Skeletal muscle tissue (tissue), 4 donors: ENCODE measurements around the gene SGSH. TPM values are rescaled to one million over a fixed set of nuclear protein-coding genes. Genes with fewer than 3 reads are reported as not detected.
"Not testable (repeated sequence)": the region's sequence is repeated elsewhere in the genome, so short reads cannot be mapped to it uniquely, and the experiment has no call there.

Experiments
- H3K27ac ChIP-seq: one replicate; pipeline ENCODE4 v1.7.0; 2013; ENCODE audit warnings: mild to moderate bottlenecking, low read depth, low read length, inconsistent platforms
- H3K27me3 ChIP-seq, 3 donors: one replicate each; pipeline ENCODE4 v1.7.0; 2013; ENCODE audit warnings: low read length in 3 of 3; ENCODE audit not compliant: control insufficient read depth in 3 of 3, insufficient read depth in 3 of 3
- H3K36me3 ChIP-seq, 3 donors: one replicate each; pipeline ENCODE4 v1.7.0; 2013; ENCODE audit warnings: low read length in 3 of 3; ENCODE audit not compliant: control insufficient read depth in 3 of 3, insufficient read depth in 3 of 3
- H3K4me1 ChIP-seq, 3 donors: one replicate each; pipeline ENCODE4 v1.7.0; 2013; ENCODE audit warnings: low read length in 3 of 3, mild to moderate bottlenecking in 3 of 3; ENCODE audit not compliant: control insufficient read depth in 3 of 3, insufficient read depth in 3 of 3
- H3K4me3 ChIP-seq, 3 donors: one replicate each; pipeline ENCODE4 v1.7.0; 2013; ENCODE audit warnings: low read length in 3 of 3
- H3K9ac ChIP-seq, 3 donors: one replicate each; pipeline ENCODE4 v1.7.0; 2013; ENCODE audit warnings: low read length in 3 of 3, mild to moderate bottlenecking in 3 of 3, moderate library complexity in 2 of 3, low read depth in 1 of 3
- H3K9me3 ChIP-seq, 3 donors: one replicate each; pipeline ENCODE4 v1.7.0; 2013; ENCODE audit warnings: low read length in 3 of 3; ENCODE audit not compliant: control insufficient read depth in 3 of 3
- total RNA-seq: library from RNA; depleted of rRNA; stranded (reverse); fragments of >200 nt; gene quantifications from one replicate; pipeline ENCODE4 v1.2.3, GENCODE V29; 2014
- donor health status: Osteomylitis.

SGSH gene
- total RNA-seq, 1 donor from 2014 or later: 6.3 TPM

DNA sequence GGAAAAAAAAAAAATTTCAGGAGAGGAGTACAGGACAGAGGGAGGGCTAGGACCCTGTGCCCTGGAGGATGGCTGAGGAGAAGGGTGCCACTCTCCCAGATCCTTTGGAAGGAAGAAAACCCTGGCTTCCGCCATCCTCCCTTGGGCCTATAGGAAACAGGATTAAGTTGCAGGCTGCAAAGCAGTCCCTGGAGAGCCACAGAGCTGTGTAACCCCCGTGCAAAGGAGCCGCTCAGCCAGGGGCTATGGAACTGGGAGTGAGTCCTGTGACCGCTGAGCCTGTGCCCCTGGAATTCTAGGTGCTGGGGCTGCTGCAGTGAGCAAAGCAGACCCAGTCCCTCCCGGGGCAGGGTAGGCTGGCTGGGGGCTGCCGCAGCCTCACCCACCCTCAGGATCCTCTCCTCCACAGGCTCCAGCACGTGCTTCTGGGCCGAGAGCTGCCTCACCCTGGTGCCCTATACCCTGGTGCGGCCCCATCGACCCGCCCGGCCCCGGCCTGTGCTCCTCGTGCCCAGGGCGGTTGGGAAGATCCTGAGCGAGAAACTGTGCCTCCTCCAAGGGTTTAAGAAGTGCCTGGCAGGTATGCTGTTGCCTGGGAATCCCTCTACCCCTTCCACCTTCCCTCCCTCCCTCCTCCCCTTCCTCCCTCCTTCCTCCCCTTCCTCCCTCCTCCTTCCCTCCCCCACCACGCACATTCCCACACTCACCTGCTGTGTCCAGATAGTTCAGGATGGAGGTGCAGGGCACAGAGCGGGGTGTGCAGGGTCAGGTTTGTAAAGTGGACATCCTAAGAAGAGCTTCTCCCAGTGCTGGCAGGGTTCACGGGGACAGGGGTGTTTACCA lies 15.3 kb downstream of the SGSH start:
- no peak overlapping the region for H3K9ac ChIP-seq
- H3K9me3 ChIP-seq: no peaks in the 10 kb centered on the region

DNA sequence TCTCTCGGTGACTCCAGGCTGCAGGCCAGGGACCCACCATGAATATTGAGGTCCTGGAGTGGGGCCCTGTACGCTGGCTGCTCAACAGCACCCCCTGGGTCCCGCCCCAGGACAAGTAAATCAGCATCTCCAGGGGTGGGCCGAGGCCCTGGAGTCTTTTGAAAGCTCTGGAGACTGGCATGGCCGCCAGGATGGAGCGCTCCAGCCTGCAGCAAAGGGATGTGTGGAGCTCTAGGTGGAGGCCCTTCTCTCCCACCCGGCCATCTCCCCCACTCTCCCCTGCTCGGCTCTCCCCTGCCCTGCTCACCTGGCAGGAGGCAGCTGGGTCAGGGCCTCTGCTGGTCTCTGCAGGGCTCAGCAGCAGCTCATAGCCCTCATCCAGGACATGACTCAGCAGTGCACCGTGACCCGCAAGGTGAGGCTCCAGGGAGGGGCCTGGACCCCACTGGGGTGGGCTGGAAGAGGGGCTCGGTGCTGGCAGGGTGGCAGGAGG lies 16.6 kb downstream of the SGSH start:
- H3K36me3 ChIP-seq: peaks cover 0 to 5% (median 0%) of the 10 kb centered on the region in 3 donors
- no peak overlapping the region for H3K9ac ChIP-seq
- H3K27me3 ChIP-seq: no peaks in the 10 kb centered on the region

More for the DNA sequence above, 15.3 kb downstream of the SGSH start:
- Histone ChIP-seq H3K27me3 (no peaks in the 10 kb centered on the region), H3K4me1 (no peaks in the 10 kb centered on the region), H3K27ac (no peak overlapping the region), H3K36me3 (peaks cover 4 to 16% (median 7%) of the 10 kb centered on the region in 3 donors), H3K4me3 (no peak overlapping the region)

DNA sequence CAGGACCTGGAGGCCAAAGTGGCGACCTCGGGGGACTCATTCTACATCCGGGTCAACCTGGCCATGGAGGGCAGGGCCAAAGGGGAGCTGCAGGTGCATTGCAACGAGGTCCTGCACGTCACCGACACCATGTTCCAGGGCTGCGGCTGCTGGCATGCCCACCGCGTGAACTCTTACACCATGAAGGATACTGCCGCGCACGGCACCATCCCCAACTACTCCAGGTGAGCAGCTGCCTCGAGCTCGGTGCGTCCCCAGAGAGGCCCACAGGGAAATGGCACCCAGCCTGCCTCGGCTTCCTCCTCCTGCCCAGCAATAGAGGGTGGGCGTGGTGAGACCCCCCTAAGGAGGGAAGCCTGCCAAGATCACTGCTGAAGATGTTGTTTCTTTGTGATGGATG lies 17.9 kb downstream of the SGSH start:
- H3K4me3 ChIP-seq: no peak overlapping the region
- peaks cover 3 to 8% (median 7%) of the 10 kb centered on the region in 3 donors for H3K4me1 ChIP-seq
- no peak overlapping the region for H3K27ac ChIP-seq
- no peak overlapping the region for H3K9ac ChIP-seq
- H3K36me3 ChIP-seq: no peaks in the 10 kb centered on the region
- no peaks in the 10 kb centered on the region for H3K27me3 ChIP-seq
- H3K9me3 ChIP-seq: no peaks in the 10 kb centered on the region

More for the DNA sequence above, 16.6 kb downstream of the SGSH start:
- Histone ChIP-seq H3K9me3 (no peaks in the 10 kb centered on the region), H3K4me1 (no peaks in the 10 kb centered on the region), H3K4me3 (no peak overlapping the region), H3K27ac (no peak overlapping the region)

DNA sequence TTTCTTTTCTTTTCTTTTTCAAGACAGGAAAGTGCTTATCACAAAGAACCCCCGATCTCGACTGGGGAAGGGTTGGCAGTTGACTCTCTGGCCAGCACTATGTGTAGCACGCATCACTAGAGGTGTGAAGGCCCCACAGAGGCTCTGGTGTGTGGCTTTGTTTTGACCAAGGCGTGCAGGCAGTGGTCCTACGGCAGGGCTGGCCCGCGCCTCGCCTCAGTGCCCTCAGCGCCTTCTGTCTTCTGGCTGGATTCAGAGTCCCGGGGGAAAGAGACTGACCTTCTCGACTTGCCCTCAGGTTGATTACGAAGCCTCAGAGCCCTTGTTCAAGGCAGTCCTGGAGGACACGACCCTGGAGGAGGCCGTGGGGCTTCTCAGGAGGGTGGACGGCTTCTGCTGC lies 18.7 kb downstream of the SGSH start:
- no peaks in the 10 kb centered on the region for H3K36me3 ChIP-seq
- H3K4me1 ChIP-seq: peaks cover 3 to 8% (median 7%) of the 10 kb centered on the region in 3 donors
- no peak overlapping the region for H3K27ac ChIP-seq
- no peak overlapping the region for H3K4me3 ChIP-seq
- H3K9ac ChIP-seq: no peak overlapping the region
- H3K27me3 ChIP-seq: no peaks in the 10 kb centered on the region
- no peaks in the 10 kb centered on the region for H3K9me3 ChIP-seq

DNA sequence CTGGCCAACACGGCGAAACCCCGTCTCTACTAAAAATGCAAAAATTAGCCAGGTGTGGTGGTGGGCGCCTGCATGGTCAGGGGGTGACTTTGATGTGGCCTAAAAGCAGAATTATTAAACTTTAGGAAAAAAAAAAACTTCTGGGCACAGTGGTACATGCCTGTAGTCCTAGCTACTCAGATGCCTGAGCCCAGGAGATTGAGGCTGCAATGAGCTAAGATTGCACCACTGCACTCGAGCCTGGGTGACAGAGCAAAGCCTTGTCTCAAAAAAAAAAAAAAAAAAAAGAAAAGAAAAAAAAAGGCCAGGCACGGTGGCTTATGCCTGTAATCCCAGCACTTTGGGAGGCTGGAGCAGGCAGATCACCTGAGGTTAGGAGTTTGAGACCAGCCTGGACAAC lies 20.8 kb downstream of the SGSH start:
- H3K9me3 ChIP-seq, H3K36me3 ChIP-seq, H3K4me3 ChIP-seq, H3K27ac ChIP-seq, H3K9ac ChIP-seq: not testable (repeated sequence)
- H3K27me3 ChIP-seq: peaks cover 0 to 18% (median 0%) of the 10 kb centered on the region in 3 donors
- H3K4me1 ChIP-seq: peaks cover 3 to 13% (median 7%) of the 10 kb centered on the region in 3 donors

DNA sequence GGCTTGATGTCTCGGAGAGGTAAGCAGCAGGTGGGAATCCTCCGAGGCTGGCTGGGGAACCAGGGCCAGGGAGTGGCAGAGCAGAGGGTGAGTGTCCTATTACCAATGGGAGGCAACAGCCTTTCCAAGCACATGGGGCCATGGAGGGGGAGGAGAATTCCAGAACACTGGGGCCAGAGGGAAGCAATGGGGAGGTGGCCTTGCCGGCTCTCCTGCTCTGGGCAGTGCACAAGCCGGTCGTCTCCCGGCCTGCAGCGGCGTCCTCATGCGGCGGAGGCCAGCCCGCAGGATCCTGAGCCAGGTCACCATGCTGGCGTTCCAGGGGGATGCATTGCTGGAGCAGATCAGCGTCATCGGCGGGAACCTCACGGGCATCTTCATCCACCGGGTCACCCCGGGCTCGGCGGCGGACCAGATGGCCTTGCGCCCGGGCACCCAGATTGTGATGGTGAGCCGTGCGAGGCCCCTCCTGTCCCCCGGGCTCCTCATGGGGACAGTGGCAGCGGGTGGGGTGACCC lies 21.9 kb downstream of the SGSH start:
- Histone ChIP-seq H3K27me3 (peaks cover 0 to 29% (median 5%) of the 10 kb centered on the region in 3 donors), H3K9ac (peak overlapping the region in 1 of 3 donors; percentile 0), H3K9me3 (no peaks in the 10 kb centered on the region), H3K36me3 (no peaks in the 10 kb centered on the region), H3K4me1 (peaks cover 3 to 13% (median 7%) of the 10 kb centered on the region in 3 donors), H3K4me3 (no peak overlapping the region), H3K27ac (no peak overlapping the region)

DNA sequence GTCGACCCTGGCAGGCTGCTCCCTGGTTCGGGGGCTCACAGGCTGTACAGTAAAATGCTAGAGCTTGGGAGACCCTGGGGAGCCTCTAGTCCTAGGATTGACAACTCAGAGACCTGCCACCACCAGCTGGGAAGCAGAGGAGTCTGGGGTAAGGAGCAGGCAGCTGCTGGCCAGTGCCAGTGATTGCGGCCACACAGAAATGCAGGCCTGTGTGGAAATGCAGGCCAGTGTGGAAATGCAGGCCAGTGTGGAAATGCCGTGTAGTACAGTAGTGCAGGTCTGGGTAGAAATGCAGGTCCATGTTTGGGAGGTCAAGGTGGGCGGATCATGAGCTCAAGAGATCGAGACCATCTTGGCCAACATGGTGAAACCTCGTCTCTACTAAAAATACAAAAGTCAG lies 23.5 kb downstream of the SGSH start:
- no peak overlapping the region for H3K4me3 ChIP-seq
- H3K36me3 ChIP-seq: no peaks in the 10 kb centered on the region
- H3K9me3 ChIP-seq: no peaks in the 10 kb centered on the region
- H3K27me3 ChIP-seq: peaks cover 3 to 42% (median 5%) of the 10 kb centered on the region in 3 donors
- no peak overlapping the region for H3K27ac ChIP-seq
- peaks cover 10 to 13% (median 13%) of the 10 kb centered on the region in 3 donors for H3K4me1 ChIP-seq
- no peak overlapping the region for H3K9ac ChIP-seq

DNA sequence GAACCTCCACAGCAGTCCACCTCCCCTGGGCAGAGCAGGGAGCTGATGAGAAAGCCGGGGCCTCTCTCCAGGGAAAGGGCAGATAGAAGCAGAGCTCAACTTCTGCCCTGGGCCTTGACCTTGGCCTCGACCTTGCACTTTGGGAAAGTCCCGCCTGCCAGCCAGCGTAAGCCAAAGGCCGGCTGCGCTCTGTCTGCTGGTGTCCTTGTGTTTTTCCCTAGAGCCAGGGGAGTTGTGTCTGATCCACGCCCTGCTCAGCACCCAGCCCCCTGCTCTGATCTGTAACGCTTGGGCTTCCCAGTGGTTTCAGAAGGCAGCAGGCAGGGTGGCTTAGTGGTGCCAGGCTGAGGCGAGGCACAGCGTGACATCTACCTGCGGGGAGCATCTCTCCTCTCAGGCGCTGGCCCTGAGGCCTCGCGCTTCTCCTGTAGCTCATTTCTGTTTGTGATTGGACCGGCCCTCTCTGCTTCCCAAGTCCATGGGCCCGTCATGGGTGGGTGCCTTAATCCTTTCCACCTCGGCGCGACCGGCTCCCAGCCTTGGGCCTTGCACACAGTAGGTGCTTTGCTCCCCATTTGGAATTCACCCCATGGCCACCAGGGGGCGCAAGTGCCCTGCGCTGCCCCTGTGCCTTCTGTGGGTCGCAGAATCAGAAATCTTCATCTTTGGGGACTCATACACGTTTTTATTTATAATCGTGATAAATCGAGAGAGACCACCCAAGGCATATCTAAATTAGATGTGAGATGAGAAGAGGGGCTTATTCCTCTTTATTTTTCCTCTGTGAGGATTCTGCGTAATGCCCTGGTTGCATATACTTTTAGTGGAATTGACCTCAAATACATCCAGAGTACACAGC lies 24.2 kb downstream of the SGSH start:
- no peak overlapping the region for H3K4me3 ChIP-seq
- peaks cover 7 to 49% (median 11%) of the 10 kb centered on the region in 3 donors for H3K27me3 ChIP-seq
- no peak overlapping the region for H3K9ac ChIP-seq
- H3K4me1 ChIP-seq: peaks cover 14 to 20% (median 18%) of the 10 kb centered on the region in 3 donors
- no peaks in the 10 kb centered on the region for H3K9me3 ChIP-seq
- no peak overlapping the region for H3K27ac ChIP-seq
- H3K36me3 ChIP-seq: no peaks in the 10 kb centered on the region

DNA sequence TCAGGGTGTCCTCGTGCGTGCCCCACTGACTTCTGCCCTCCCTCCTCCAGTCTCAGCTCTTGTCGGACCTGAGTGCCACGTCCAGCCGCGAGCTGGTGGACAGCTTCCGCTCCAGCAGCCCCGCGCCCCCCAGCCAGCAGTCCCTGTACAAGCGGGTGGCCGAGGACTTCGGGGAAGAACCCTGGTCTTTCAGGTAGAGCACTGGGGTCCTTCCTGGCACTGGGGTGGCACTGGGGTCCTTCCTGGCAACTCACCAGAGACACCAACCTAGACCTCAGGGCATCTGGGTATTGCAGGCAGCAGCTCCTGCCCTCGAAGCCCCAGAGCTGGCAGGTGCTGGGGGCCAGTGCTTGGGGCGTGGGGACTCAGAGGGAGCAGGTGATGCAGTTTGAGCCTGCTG lies 25.0 kb downstream of the SGSH start:
- no peaks in the 10 kb centered on the region for H3K36me3 ChIP-seq
- peaks cover 14 to 20% (median 18%) of the 10 kb centered on the region in 3 donors for H3K4me1 ChIP-seq
- H3K4me3 ChIP-seq: no peak overlapping the region
- no peaks in the 10 kb centered on the region for H3K9me3 ChIP-seq
- H3K27me3 ChIP-seq: peaks cover 7 to 52% (median 12%) of the 10 kb centered on the region in 3 donors
- H3K9ac ChIP-seq: no peak overlapping the region
- no peak overlapping the region for H3K27ac ChIP-seq
